GM19035 (cell line): ENCODE results near the gene GRIP2.

ENCODE experiments used
- ATAC-seq: cut with Tn5 transposase; IDR thresholded peaks from one replicate; pipeline ENCODE4 v1.9.1; 2021; ENCODE audit not compliant: unreplicated experiment

The GRIP2 gene

DNA sequence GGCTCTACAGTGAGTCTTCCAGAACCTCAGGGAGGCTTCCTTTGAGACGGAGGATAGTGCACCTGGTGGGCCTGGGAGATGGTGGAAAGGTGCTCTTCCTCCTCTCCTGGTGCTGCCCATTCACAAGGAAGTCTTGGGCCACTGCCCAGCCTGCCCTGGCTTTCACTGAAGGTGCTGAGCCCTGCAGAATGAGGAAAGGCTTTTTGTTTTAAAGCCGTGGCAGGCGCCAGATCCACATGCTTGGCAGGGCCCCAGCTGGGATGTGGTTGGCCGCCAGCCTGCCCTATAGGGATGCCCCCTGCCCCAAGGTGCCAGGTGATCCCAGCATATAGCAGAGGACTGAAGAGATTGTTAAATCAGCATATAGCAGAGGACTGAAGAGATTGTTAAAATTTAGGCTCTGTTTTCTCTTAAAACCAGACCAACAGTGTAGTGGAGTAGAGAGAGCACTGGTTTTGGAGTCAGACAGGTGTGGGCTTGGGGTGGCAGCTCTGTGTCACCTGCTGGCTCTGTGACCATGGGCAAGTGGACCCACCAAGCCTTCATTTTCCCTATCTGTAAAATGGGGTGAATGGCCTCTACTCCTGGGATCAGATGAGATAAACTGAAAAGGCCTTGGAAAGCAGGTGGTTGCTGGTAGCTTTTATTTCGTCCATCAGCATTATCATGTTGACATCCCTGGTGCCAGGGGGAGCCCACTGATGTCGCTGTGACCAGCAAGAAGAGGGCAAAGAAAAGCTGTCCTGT, 84.4 kb downstream of the GRIP2 start:
- no peak for ATAC-seq

GRCh38 chr3:14454639-14455310, 85.4 kb downstream of the GRIP2 start:
- ATAC-seq = no peak

DNA sequence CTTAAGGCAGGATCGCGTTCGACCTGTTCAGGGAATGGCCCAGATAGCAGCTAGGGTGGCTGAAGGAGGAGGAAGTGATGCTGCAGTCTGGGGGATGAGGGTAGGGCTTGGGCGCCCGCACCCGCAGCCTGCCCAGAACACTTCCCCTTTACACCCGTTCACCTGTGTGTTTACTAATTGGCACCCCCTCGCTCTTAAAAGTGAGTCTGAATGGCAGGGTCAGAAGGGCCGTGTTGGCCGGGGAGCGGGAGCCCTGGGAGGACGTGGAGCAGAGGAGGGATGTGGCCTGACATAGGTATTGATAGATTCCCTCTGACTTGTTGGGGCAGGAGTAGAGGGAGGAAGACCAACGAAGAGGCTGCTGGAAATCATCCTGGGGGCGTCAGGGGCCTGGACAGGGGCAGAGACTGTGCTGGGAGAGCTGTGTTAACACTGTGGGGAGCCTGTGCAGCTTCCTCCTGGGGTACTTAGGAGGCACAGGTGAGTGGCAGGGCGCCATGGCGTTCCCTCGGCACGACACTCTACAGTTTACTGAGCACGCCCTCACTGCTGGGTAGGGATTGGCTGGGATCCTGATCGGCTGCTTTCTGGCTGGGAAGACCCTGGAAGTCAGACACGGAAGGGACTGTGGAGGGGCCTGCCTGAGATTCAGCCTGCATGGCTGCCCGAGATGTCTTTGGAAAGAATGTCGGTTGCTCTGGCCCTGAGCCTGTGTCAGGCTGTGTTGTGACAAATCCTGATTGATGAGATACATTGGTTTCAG, 86.1 kb downstream of the GRIP2 start:
- ATAC-seq = no peak

DNA sequence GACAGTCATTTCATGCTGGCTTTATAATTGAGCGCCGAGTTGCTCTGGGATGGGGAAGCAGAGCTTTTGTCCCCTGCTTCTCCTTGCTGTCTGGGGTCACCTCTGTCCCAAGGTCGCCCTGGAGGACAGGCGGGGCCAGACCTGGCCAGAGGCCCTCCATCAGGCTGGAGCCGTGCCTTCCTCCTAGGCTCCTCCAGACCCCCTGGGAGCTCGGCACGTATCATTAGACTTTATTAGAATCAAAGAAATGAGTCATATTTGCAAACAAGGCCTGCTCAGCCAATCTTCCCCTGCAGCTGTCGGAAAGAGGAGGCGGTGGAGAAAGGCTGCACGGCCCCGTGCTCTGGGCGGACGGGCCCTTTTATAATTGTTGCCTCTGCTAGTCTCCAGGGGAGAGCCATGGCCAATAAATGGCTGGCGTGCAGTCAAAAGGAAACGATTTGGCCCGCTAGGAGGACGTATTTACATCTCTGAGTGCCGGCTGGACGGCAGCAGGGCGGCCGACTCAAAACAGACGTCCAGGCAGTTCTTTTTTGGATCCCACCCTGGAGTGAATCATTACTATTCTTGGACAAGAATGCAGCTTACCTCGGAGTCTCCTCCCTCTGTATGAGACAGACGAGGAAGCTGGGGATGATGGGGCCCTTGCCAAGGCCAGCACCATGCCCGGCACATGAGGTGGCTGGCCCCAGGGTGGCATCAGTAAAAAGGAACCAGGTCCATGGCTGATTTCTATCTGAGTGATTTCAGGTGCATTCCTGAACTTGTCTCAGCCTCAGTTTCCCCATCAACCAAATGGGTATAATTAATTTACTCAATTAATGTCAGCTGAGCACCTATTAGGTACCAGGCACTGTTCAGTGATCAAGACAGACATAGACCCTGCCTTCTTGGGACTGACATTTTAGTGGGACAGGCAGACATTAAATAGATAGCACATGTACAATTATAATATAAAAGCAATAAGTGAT, 87.1 kb downstream of the GRIP2 start:
- ATAC-seq = no peak

- ATAC-seq = no peak
Observed at GRCh38 chr3:14451844-14452739, 88.0 kb downstream of the GRIP2 start.

- no peak for ATAC-seq
Observed at GRCh38 chr3:14450922-14451606, 89.1 kb downstream of the GRIP2 start.

- no peak for ATAC-seq
Observed at GRCh38 chr3:14450506-14450905, 89.6 kb downstream of the GRIP2 start.

- no peak for ATAC-seq
Observed at GRCh38 chr3:14448756-14449727, 91.1 kb downstream of the GRIP2 start.

GRCh38 chr3:14448063-14448462, 92.1 kb downstream of the GRIP2 start:
- ATAC-seq = no peak

DNA sequence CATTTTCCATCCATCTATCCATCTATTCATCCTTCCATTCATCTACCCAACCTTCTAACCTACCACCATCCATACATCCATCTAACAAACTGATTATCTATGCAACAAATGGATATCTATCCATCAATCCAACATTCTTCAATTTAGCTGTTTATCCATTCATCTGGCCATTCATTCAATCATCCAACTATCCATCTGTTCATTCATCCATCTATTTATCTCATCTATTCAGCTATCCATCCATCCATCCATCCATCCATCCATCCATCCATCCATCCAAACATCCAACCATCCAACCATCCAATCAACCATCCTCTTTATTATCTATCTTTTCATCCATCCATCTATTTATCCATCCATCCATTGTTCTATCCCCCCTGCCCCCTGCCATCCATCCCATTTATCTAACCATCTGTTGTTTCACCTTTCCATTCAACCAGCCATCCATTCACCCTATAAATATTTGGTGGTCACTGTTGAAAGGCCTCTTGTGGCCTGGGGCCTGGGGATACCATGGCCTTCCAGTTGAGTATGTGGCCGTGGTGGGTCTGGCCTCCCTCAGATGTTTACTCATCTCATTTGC, 93.1 kb downstream of the GRIP2 start:
- ATAC-seq = no peak

DNA sequence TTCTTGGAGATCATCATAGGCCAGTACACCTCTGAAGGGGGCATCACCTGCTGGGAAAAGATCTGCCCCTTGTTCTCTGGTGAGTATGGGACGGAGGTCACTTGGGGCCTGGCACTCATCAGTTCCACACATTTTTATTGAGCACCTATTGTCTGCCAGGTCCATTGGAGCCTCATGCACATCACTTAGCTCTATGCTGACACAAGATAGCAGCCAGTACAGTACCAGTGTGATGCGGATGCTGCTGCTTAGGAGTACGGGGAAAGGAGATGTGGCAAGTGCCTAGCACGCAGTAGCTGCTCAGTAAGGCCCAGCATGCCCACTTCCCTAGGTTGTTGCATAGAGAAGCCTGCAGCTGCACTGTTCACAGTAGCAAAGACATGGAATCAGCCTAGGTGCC, 94.4 kb downstream of the GRIP2 start:
- ATAC-seq = no peak

DNA sequence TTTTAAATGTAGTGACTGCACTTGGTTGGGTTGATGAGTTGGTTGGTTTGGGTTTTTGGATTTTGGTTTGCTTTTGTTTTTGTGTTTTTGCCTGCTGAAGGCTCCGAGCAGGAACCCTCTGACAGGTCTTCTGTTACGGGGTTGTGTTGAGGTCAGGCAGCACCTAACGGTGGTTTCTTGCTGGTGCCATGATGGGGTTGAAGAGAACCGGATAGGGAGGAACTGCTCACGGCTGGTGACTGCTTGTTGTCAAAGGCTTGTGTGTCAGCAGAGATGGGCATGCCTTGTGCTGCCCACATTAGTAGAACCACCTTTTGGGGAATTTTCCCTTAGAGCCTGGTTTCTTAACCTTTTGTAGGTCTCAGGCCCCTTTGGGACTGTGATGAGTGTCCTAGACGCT, 95.8 kb downstream of the GRIP2 start:
- ATAC-seq = no peak

- ATAC-seq = no peak
Observed at GRCh38 chr3:14441920-14442300, 98.2 kb downstream of the GRIP2 start.

GRCh38 chr3:14441240-14441919, 98.8 kb downstream of the GRIP2 start:
- ATAC-seq = no peak

GRCh38 chr3:14440531-14441239, 99.5 kb downstream of the GRIP2 start:
- ATAC-seq = no peak

DNA sequence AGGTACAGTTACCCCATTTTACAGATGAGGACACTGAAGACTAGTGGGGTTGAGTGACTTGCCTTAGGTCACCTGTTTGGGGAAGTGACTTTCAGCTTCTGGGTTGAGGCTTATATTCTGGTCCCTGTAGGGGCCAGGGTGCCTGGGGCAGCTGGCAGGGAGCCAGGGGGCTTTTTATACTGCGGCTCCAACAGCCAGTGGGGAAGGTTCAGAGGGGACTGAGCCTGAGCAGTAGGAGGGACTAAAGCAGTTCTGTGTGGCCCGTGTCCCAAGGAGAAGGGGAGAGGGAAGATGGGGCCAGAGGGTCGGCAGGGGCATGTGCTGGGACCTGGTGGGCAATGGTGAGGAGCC, 100.0 kb downstream of the GRIP2 start:
- ATAC-seq = no peak
